Measurements from ENCODE around the gene ADGRG3. TPM values are rescaled to one million over a fixed set of nuclear protein-coding genes. Genes with fewer than 3 reads are reported as not detected.

The ADGRG3 gene
- total RNA-seq, 4 donors from 2014 or later: 0.32 to 2.0 (median 2.0) TPM; not detected in 1

- DNase-seq (ENCODE audit: low spot score in 2 of 2): peak; percentile 99
- peaks cover 45% of the 10 kb centered on the region for H3K4me1 ChIP-seq
- no peaks in the 10 kb centered on the region for H3K9me3 ChIP-seq
- H3K27ac ChIP-seq: peak overlapping the region; percentile 89
- H3K4me3 ChIP-seq: peak overlapping the region; percentile 83
- no peaks in the 10 kb centered on the region for H3K27me3 ChIP-seq
- no peaks in the 10 kb centered on the region for H3K36me3 ChIP-seq
- 0% methylated on average over 27 of the region's 45 CpGs for WGBS
- TF ChIP-seq EP300 (IDR thresholded peaks at IDR 0.05) (no peak), POLR2A (IDR thresholded peaks at IDR 0.05) (peak in 1 of 2 donors; percentile 27), CTCF (IDR thresholded peaks at IDR 0.05) (no peak), POLR2AphosphoS5 (IDR thresholded peaks at IDR 0.05) (peak in 1 of 3 donors; percentile 83)
Measured at GRCh38 chr16:57734925-57735754, 67.0 kb downstream of the ADGRG3 start.

- Histone ChIP-seq H3K27me3 (no peaks in the 10 kb centered on the region), H3K27ac (peak within 1 kb of the TSS; percentile 89), H3K36me3 (no peaks in the 10 kb centered on the region), H3K4me3 (peak within 1 kb of the TSS; percentile 83), H3K4me1 (peaks cover 52% of the 10 kb centered on the region), H3K9me3 (no peaks in the 10 kb centered on the region)
- WGBS: under 1% methylated on average over 35 of the region's 35 CpGs
- DNase-seq (ENCODE audit: low spot score in 2 of 2): peak in 1 of 2 donors; percentile 77
- TF ChIP-seq EP300 (IDR thresholded peaks at IDR 0.05) (no peak), POLR2AphosphoS5 (IDR thresholded peaks at IDR 0.05) (no peak)
Measured at GRCh38 chr16:57735755-57736418, 67.8 kb downstream of the ADGRG3 start, which contains the start of gene KATNB1. TSS of gene KATNB1 (plus strand) at chr16:57735770. CDS start at chr16:57737244, 1,474 bp downstream.

GRCh38 chr16:57736419-57737351 is 68.6 kb downstream of the ADGRG3 start:
- Histone ChIP-seq H3K4me3 (peak overlapping the region; percentile 83), H3K4me1 (peaks cover 60% of the 10 kb centered on the region), H3K36me3 (no peaks in the 10 kb centered on the region), H3K27ac (peak overlapping the region; percentile 86), H3K9me3 (no peaks in the 10 kb centered on the region), H3K27me3 (no peaks in the 10 kb centered on the region)
- DNase-seq (ENCODE audit: low spot score in 2 of 2): peak in 1 of 2 donors; percentile 78
- TF ChIP-seq CTCF (IDR thresholded peaks at IDR 0.05): peak in 1 of 2 donors; percentile 10
- TF ChIP-seq EP300 (IDR thresholded peaks at IDR 0.05): no peak
- 10% methylated on average over 23 of the region's 23 CpGs for WGBS

- TF ChIP-seq POLR2AphosphoS5 (IDR thresholded peaks at IDR 0.05): no peak
- Histone ChIP-seq H3K4me3 (no peak overlapping the region), H3K27ac (no peak overlapping the region), H3K27me3 (no peaks in the 10 kb centered on the region), H3K9me3 (no peaks in the 10 kb centered on the region), H3K36me3 (peaks cover 5% of the 10 kb centered on the region), H3K4me1 (peaks cover 72% of the 10 kb centered on the region)
- no peak for DNase-seq (ENCODE audit: low spot score in 2 of 2)
- 94% methylated on average over 5 of the region's 7 CpGs for WGBS
Measured at GRCh38 chr16:57738844-57739243, 70.7 kb downstream of the ADGRG3 start.

Other genes starting within 250 kb of the ADGRG3 start
- 10 to 100 TPM; 32.2 to 40.0 (median 35.7) TPM for gene CIAPIN1, start 220.9 kb upstream of the ADGRG3 start, total RNA-seq
- gene COQ9, start 220.8 kb upstream of the ADGRG3 start, total RNA-seq: 10 to 100 TPM; 45.7 to 60.1 (median 48.8) TPM
- 10 to 100 TPM; 65.0 to 80.3 (median 72.0) TPM for gene POLR2C, start 205.6 kb upstream of the ADGRG3 start, total RNA-seq
- gene DOK4, start 181.8 kb upstream of the ADGRG3 start, total RNA-seq: 10 to 100 TPM; 29.8 to 66.8 (median 51.3) TPM
- gene CCDC102A, start 131.7 kb upstream of the ADGRG3 start, total RNA-seq: 10 to 100 TPM in 1 of 4 donors, 1 to 10 TPM in 3; 7.1 to 11.5 (median 8.5) TPM
- under 1 TPM in 3 of 4 donors, not detected in 1; 0.16 to 0.53 (median 0.16) TPM for gene ADGRG5, start 125.7 kb upstream of the ADGRG3 start, total RNA-seq
- gene ADGRG1, start 39.7 kb upstream of the ADGRG3 start, total RNA-seq: 100 to 1,000 TPM; 107 to 202 (median 139) TPM
- gene DRC7, start 26.5 kb downstream of the ADGRG3 start, total RNA-seq: not detected
- gene KATNB1, start 67.5 kb downstream of the ADGRG3 start, total RNA-seq: 10 to 100 TPM; 47.8 to 62.7 (median 55.7) TPM
- gene KIFC3, start 134.2 kb downstream of the ADGRG3 start, total RNA-seq: 100 to 1,000 TPM; 111 to 219 (median 153) TPM

Data from suprapubic skin (tissue), 4 donors.